Kidney epithelial cell (primary cell): Measurements from ENCODE around the gene USP34. TPM values are rescaled to one million over a fixed set of nuclear protein-coding genes. Genes with fewer than 3 reads are reported as not detected.
"Not testable (repeated sequence)": the region's sequence is repeated elsewhere in the genome, so short reads cannot be mapped to it uniquely, and the experiment has no call there.

Source experiments
- DNase-seq: peaks from one replicate; pipeline ENCODE4 v3.0.0-alpha.2; 2010; ENCODE audit warnings: low read depth
- H3K27me3 ChIP-seq: 2 replicates; pipeline ENCODE4 v1.6.0; 2011; ENCODE audit warnings: low read length; ENCODE audit not compliant: control insufficient read depth, insufficient read depth
- H3K36me3 ChIP-seq: 2 replicates; pipeline ENCODE4 v1.5.1; 2011; ENCODE audit warnings: low read length; ENCODE audit not compliant: control insufficient read depth, insufficient read depth
- H3K4me3 ChIP-seq: 2 replicates; pipeline ENCODE4 v1.5.1; 2011; ENCODE audit warnings: low read depth, mild to moderate bottlenecking, control low read depth, low read length
- CTCF ChIP-seq: IDR thresholded peaks from 2 replicates; pipeline ENCODE4 v1.5.1; 2011; ENCODE audit warnings: mild to moderate bottlenecking, moderate library complexity, low read length, control low read depth, inconsistent platforms; ENCODE audit not compliant: insufficient read depth, poor library complexity, severe bottlenecking
- total RNA-seq: library from RNA; depleted of rRNA; stranded (reverse); fragments of >200 nt; gene quantifications from 2 replicates; pipeline ENCODE4 v1.2.3, GENCODE V29; 2015

USP34 gene
- total RNA-seq, 1 donor from 2014 or later = 90.0 TPM

- H3K27me3 ChIP-seq = no peaks in the 10 kb centered on the region
- H3K36me3 ChIP-seq = no peaks in the 10 kb centered on the region
- TF ChIP-seq CTCF = no peak
- no peak for DNase-seq
- H3K4me3 ChIP-seq = peak overlapping the region; percentile 80
Measured at GRCh38 chr2:61471905-61472805, 1.3 kb upstream of the USP34 start.

- H3K27me3 ChIP-seq = no peaks in the 10 kb centered on the region
- H3K4me3 ChIP-seq = peak overlapping the region; percentile 80
- DNase-seq = no peak
- TF ChIP-seq CTCF = no peak
- no peaks in the 10 kb centered on the region for H3K36me3 ChIP-seq
Measured at GRCh38 chr2:61470122-61470951, 550 bp downstream of the USP34 start.

DNA sequence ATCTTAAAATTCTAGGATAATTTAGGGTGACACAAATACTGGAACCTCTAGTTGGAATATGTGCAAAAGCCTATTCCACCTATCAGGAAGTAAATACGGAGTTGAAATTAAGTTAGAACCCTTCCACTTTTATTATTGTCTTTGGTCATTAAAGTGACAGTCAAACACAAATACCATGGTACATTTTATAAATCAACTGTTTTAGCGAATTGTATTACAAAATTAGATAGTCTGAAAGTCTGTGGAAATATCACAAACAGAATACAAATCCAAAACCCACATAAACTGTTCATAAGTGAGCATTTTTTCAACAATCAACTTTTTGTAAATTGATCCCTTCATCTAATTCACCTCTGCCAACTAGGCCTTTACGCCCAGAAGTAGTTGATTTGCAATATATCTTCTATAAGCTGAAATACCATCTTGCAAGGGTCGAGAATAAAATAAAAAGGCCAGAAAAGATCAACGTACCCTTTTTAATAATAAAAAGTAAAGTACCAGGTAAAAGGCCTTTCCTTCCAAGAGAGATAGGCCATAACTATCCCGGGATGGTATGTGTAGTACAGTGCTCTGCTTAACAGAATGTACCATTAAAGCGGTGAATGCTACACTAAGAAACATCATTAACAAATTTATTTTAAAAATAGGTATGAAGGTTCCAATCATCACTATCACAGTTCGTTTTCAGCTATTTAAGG, 1.3 kb downstream of the USP34 start:
- no peak for TF ChIP-seq CTCF
- Histone ChIP-seq H3K27me3 (no peaks in the 10 kb centered on the region), H3K36me3 (no peaks in the 10 kb centered on the region), H3K4me3 (peak overlapping the region; percentile 80)
- no peak for DNase-seq

GRCh38 chr2:61468231-61468630, 2.7 kb downstream of the USP34 start:
- not testable (repeated sequence) for H3K36me3 ChIP-seq, H3K4me3 ChIP-seq, DNase-seq, H3K27me3 ChIP-seq

DNA sequence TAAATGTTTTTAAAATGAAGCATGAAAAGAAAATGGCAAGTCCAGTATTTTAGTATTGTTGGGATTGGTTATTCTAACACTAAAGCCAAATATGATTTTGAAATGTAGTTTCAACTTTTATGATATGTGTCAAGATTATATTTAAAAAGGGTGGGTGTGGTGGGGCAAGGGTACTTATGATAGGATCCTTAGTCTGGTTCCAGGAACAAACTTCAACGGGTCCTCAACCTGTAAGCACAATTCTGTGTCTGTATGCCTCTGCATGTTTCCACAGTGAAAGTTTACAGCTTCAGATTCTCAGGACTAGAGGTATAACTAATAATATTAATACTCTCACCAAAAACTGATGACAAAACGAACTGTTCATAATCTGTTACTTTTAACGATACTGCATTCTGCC, 5.8 kb downstream of the USP34 start:
- no peaks in the 10 kb centered on the region for H3K36me3 ChIP-seq
- H3K27me3 ChIP-seq = no peaks in the 10 kb centered on the region
- H3K4me3 ChIP-seq = no peak overlapping the region
- TF ChIP-seq CTCF = no peak
- DNase-seq = no peak
